Stimulated activated CD8-positive, alpha-beta memory T cell treated with anti-CD3 and anti-CD28 coated beads, Interleukin-4, amount 100 ng/mL, for 4 hours (primary cell): ENCODE data around the gene GGCX.
"Not testable (repeated sequence)": the region's sequence is repeated elsewhere in the genome, so short reads cannot be mapped to it uniquely, and the experiment has no call there.

ENCODE experiments used
- DNase-seq, 2 donors: peaks; one replicate each; pipeline ENCODE4 v3.0.0-alpha.2; 2020; ENCODE audit warnings: low read depth in 2 of 2, low spot score in 1 of 2

Gene GGCX

DNA sequence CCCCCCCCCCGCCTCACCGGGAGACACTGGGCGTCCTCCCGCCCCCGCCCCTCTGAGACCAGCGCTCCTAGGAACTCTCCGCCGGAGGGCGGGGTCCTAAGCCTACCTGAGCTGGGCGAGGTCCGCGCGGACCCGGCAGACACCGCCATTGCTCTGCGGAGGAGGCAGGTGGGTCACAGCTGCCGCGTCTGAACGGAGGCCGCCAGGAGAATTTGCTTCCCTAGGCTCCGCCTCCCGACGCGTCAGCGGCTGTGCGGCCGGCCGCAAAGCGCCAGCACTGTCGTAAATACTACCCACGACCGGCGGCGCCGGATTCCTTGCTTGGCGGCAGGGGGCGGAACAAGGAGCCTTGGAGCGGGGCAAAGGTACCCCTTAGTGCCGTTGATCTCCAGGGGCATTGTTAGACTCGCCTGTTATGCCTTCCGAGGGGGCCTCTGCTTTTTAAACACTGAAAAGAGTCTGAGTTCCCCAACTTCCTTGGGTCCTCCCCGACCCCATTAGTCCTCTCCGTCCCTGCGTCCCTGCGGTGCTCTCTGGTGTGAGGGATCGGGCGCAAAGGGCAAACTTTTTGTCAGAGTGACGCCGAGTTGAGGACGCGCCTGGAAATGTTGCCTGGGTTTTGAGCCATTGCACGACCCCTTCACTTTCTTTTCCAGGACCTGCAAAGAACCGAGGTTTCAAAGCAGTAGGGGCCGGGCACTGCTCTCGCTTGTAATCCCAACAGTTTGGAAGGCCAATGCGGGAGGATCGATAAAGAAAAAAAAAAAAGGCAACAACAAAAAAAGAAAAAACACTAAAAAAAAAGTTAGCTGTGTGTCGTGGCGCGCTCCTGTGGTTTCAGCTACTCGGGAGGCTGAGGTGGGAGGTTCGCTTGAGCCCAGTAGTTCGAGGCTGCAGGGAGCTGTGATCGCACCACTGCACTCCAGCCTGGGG, at the start of gene GGCX:
Gene GGCX (minus strand): TSS at position 214 of the 933 bp plus-strand sequence. CDS start 65 bp downstream, at position 149.
- DNase-seq, result peak; percentile 87 to 90

GRCh38 chr2:85607268-85608215, 46.2 kb upstream of the GGCX start:
- DNase-seq, result no peak

GRCh38 chr2:85606116-85606455, 44.8 kb upstream of the GGCX start:
- no peak for DNase-seq

GRCh38 chr2:85605406-85606115, 44.3 kb upstream of the GGCX start:
- no peak for DNase-seq

DNA sequence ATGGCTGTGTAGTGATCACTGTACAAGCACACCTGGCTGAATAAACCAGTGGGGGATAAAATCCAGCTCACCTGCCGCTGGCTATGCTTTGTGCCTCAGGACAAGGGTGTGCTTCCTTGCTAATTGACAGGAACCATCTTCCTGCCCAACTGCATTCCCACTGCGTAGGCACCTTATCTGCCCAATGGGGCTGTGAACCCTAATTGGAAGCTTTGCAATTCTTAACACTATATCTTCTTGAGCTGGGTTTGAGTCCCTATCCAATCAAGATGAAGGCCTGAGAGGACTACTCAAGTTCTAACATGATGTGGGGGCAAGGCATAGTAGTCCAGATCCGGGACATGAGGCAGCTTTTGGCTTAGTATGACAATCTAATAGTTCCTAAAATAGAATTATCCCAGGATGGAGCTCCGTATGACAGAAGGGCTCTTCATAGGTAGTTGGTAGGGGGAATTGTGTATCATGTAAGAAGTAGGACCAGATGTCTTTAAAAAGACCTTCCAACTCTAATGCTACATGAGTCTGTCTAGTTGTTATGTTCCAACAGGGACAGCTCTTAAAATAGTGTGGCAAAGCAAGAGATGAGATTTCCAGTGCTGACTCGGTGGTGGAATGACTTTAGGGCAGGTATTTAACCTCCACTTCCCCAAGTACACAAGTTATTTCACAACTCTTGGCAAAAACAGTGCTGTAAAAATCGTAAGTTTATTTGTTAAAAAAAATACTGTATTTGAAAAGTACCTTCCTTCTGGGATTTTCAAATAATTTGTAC, 43.5 kb upstream of the GGCX start:
- DNase-seq, result no peak

DNA sequence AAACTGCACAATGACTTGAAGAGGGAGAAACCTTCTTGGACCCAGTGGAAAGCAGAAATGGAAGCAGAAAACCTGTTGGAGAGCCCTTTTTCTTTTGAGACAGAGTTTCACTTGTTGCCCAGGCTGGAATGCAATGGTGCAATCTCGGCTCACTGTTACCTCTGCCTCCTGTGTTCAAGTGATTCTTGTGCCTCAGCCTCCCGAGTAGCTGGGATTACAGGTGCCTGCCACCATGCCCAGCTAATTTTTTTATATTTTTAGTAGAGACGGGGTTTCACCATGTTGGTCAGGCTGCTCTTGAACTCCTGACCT, 42.8 kb upstream of the GGCX start:
- DNase-seq, result not testable (repeated sequence)

GRCh38 chr2:85602476-85603234, 41.4 kb upstream of the GGCX start, which contains the start of gene TMEM150A:
Gene TMEM150A (minus strand): TSS chr2:85602698. CDS start chr2:85601948, 750 bp downstream.
- peak; percentile 59 to 80 for DNase-seq

GRCh38 chr2:85601771-85602475, 40.6 kb upstream of the GGCX start:
- no peak for DNase-seq

DNA sequence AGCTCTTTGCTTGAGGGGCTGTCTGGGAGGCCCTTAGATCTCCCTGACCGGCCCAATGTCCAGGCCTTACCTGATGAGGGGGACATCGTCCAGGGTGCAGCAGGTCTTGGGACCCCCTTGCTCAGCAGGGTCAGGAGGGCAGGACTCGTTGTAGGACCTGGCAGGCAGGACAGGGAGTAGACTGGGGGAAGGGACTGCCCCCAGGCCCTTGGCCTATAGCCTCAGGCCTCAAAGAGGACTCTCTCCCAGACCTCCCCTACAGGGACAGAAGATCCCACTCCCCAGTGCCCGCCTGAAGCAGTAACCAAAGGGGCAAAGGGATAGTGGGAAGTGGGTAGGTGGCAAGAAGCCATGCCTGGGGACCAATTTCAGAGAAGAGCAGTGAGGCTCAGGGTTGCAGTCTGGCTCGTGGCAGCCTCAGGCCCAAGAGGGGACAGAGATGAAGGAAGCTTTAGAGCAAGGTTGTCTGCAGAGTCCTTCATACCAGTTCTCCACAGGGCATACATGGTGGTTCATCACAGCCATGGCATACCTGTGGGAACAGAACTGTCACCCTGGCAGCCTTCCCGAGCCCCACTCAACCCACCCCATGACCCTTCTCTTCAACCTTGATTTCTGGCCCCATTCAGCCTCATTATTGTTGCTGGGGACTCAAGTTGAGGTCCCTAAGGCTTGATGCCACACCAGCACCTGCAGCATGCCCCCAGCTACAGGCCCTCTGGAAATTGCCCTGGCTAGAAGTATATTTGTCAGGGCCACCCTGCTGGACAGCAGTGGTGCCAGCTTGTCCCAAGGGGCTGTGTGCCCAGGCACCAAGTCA, 39.9 kb upstream of the GGCX start:
- DNase-seq, result no peak

GRCh38 chr2:85600235-85600575, 38.9 kb upstream of the GGCX start:
- DNase-seq, result no peak

DNA sequence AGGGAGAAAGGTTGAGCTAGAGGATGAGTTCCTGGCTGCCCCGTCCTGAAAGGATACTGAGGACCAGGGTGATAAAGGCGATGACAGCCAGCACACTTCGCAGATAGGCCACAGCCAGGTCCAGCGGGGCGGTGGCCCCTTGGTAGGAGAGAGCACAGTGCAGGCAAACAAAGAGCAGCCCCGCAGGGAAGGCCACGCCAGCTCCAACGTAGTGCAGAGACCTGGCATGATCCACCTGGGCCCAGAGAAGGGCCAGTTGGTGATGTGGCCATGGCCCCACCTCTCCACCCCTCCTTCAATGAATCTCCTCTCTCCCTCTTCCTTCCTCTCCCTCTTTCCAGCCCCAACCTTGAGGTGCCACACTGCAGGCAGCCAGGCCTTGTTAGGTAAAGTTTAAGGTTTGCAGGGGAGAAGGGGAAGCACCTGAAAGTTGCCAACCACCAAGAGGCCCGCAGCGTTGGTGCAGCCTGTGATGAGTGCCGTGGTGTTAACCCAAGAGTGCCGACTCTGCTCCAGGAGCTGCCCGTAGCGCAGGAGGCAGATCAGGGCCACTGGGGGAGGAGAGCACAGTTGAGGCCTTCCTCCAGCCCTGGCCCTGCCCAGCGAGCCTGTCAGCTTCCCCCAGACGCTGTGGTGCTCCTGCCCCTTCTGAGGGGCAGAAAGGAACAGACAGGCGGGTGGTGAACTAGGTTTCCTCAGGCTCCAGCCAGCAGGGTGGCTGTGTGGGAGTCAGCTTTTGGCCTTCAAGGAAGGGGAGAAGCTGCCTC, 38.4 kb upstream of the GGCX start:
- no peak for DNase-seq

DNA sequence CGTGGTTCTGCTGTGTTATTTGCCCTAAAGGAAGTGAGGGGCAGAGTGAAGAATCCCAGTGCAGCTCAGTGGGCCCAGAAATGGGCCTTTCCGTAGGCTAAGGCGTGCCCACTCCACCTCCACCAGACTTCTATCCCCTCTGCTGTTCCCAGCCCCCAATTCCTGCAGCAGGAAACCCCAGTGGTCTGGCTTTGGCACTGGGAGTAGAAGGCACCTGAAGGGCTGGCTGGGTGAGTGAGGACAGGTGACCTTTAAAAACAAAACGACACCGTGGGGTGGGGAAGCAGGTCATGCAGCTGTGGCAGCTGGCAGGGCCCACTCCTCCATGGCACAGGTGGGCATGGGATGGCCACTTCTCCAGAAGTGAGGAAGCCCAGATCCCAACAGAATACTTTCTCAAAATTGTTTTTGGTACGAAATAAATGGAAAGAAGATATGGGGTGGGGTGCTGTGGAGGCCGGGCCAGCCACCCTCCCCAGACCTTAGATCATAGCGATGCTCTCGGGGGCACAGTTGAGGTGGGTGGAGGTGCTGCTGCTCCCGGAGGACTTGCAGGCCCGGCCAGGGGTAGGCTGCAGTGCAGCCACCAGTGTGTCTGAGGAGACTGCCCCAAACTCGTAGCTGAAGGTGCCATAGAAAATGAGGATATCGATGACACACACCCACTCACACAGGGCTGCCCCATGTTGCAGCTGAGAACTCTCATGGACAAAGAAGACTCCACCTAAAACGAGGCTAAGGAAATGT, 37.5 kb upstream of the GGCX start:
- no peak for DNase-seq

DNA sequence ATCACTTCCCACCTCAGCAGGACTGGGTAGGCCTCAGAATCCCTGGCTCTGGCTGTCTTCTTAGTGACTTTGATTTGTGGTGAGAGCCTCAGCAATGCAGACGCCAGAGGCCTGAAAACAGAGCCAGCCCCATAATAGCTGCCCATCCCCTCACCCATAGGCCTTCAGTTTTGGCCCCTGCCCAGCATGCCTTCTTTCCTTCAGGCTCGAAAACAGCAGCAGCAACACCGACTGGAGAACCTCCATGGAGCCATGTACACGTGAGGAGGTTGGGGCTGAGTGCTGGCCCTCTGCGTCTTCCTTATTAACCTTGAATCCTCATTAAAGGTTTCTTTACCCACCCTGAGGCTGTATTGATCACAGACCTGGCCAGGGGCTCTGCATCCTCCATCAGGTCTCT, 35.9 kb upstream of the GGCX start:
- no peak for DNase-seq

DNA sequence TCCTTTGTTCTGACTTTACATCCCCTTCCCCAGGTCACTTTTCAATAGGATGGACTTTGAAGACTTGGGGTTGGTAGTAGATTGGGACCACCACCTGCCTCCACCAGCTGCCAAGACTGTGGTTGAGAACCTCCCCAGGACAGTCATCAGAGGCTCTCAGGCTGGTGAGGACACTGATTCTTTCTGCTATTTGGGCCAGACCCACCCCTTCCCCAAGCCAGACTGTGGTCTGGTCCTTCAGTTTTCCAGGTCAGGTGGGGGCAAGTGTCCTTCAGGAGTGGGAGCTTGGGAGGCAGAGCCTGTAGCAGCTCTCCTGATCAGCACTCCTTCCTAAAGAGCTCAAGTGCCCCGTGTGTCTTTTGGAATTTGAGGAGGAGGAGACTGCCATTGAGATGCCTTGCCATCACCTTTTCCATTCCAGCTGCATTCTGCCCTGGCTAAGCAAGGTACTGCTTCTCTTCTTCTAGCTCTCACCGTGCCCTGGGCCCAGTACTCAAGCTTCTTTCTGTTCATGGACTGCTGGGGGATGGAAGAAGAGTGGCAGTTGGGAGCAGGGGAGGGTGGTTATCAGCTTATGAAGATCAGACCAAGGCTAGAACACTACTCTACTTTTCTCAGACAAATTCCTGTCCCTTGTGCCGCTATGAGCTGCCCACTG, 35.3 kb upstream of the GGCX start:
- DNase-seq, result no peak

GRCh38 chr2:85596026-85596333, 34.7 kb upstream of the GGCX start:
- no peak for DNase-seq

- DNase-seq, result peak; percentile 80 to 81
Measured at GRCh38 chr2:85595301-85596025, 34.2 kb upstream of the GGCX start, which contains the start of gene RNF181. Gene RNF181 (plus strand): TSS chr2:85595745. CDS start chr2:85595764, 19 bp downstream.
